ENCODE data around the gene GOLIM4. TPM values are rescaled to one million over a fixed set of nuclear protein-coding genes. Genes with fewer than 3 reads are reported as not detected.

The GOLIM4 gene
- total RNA-seq, 3 donors from 2014 or later (not counting 1 experiment from before 2014, with no cell fraction given): 13.7 to 17.9 (median 17.9) TPM

- H3K36me3 ChIP-seq (ENCODE audit: control insufficient read depth, insufficient read depth, low read length): no peaks in the 10 kb centered on the region
- 72% methylated on average over 4 of the region's 4 CpGs for WGBS (ENCODE audit: insufficient coverage)
- H3K36me3 Mint-ChIP-seq: no peaks in the 10 kb centered on the region
- no peaks in the 10 kb centered on the region for H3K9me3 Mint-ChIP-seq
- H3K27me3 ChIP-seq (ENCODE audit: control insufficient read depth, insufficient read depth, low read length): no peaks in the 10 kb centered on the region
- no peak overlapping the region for H3K27ac Mint-ChIP-seq
- TF ChIP-seq, protein P1, sequence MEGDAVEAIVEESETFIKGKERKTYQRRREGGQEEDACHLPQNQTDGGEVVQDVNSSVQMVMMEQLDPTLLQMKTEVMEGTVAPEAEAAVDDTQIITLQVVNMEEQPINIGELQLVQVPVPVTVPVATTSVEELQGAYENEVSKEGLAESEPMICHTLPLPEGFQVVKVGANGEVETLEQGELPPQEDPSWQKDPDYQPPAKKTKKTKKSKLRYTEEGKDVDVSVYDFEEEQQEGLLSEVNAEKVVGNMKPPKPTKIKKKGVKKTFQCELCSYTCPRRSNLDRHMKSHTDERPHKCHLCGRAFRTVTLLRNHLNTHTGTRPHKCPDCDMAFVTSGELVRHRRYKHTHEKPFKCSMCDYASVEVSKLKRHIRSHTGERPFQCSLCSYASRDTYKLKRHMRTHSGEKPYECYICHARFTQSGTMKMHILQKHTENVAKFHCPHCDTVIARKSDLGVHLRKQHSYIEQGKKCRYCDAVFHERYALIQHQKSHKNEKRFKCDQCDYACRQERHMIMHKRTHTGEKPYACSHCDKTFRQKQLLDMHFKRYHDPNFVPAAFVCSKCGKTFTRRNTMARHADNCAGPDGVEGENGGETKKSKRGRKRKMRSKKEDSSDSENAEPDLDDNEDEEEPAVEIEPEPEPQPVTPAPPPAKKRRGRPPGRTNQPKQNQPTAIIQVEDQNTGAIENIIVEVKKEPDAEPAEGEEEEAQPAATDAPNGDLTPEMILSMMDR (IDR thresholded peaks at IDR 0.05): no peak
- no peaks in the 10 kb centered on the region for H3K9me3 ChIP-seq (ENCODE audit: control insufficient read depth, insufficient read depth, low read length)
- peaks cover 3 to 25% of the 10 kb centered on the region in 2 donors for H3K27me3 Mint-ChIP-seq (ENCODE audit: low read depth in 2 of 2)
- ATAC-seq: no peak
- no peak overlapping the region for H3K4me3 ChIP-seq (ENCODE audit: low read length)
- H3K4me1 Mint-ChIP-seq: no peaks in the 10 kb centered on the region
- no peak overlapping the region for H3K4me3 Mint-ChIP-seq
- no peak overlapping the region for H3K27ac ChIP-seq (ENCODE audit: low read length)
- H3K4me1 ChIP-seq (ENCODE audit: control insufficient read depth, insufficient read depth, low read length): no peaks in the 10 kb centered on the region
- DNase-seq: no peak
- intact Hi-C loops (cut with micrococcal nuclease): no loop called here
These were observed 25.7 kb upstream of the GOLIM4 start for GRCh38 chr3:168121184-168122017.

- Mint-ChIP-seq H3K4me1 (no peaks in the 10 kb centered on the region), H3K4me3 (no peak overlapping the region), H3K9me3 (no peaks in the 10 kb centered on the region), H3K36me3 (no peaks in the 10 kb centered on the region), H3K27me3 (ENCODE audit: low read depth in 2 of 2) (peaks cover 0 to 1% of the 10 kb centered on the region in 2 donors), H3K27ac (no peak overlapping the region)
- no peaks in the 10 kb centered on the region for H3K9me3 ChIP-seq (ENCODE audit: control insufficient read depth, insufficient read depth, low read length)
- H3K4me3 ChIP-seq (ENCODE audit: low read length): no peak overlapping the region
- H3K27me3 ChIP-seq (ENCODE audit: control insufficient read depth, insufficient read depth, low read length): no peaks in the 10 kb centered on the region
- ATAC-seq: no peak
- H3K4me1 ChIP-seq (ENCODE audit: control insufficient read depth, insufficient read depth, low read length): no peaks in the 10 kb centered on the region
- no peaks in the 10 kb centered on the region for H3K36me3 ChIP-seq (ENCODE audit: control insufficient read depth, insufficient read depth, low read length)
- WGBS (ENCODE audit: insufficient coverage): 54% methylated on average over 1 of the region's 2 CpGs
- no peak overlapping the region for H3K27ac ChIP-seq (ENCODE audit: low read length)
- DNase-seq: no peak
- intact Hi-C loops (cut with micrococcal nuclease): no loop called here
- TF ChIP-seq, protein P1 (IDR thresholded peaks at IDR 0.05): no peak
These were observed 22.2 kb upstream of the GOLIM4 start for GRCh38 chr3:168117853-168118313.

GRCh38 chr3:168117059-168117458 lies 21.3 kb upstream of the GOLIM4 start:
- DNase-seq: no peak
- Mint-ChIP-seq H3K27ac (no peak overlapping the region), H3K9me3 (no peaks in the 10 kb centered on the region), H3K36me3 (no peaks in the 10 kb centered on the region), H3K4me3 (no peak overlapping the region), H3K4me1 (no peaks in the 10 kb centered on the region), H3K27me3 (ENCODE audit: low read depth in 2 of 2) (no peaks in the 10 kb centered on the region)
- Histone ChIP-seq H3K4me1 (ENCODE audit: control insufficient read depth, insufficient read depth, low read length) (no peaks in the 10 kb centered on the region), H3K9me3 (ENCODE audit: control insufficient read depth, insufficient read depth, low read length) (no peaks in the 10 kb centered on the region), H3K4me3 (ENCODE audit: low read length) (no peak overlapping the region), H3K36me3 (ENCODE audit: control insufficient read depth, insufficient read depth, low read length) (no peaks in the 10 kb centered on the region), H3K27me3 (ENCODE audit: control insufficient read depth, insufficient read depth, low read length) (no peaks in the 10 kb centered on the region), H3K27ac (ENCODE audit: low read length) (no peak overlapping the region)
- no peak for ATAC-seq
- WGBS (ENCODE audit: insufficient coverage): no CpG with 5 or more reads among the region's 3 CpGs
- intact Hi-C loops (cut with micrococcal nuclease): no loop called here
- TF ChIP-seq, protein P1 (IDR thresholded peaks at IDR 0.05): no peak

Measured in natural killer cell (primary cell).